CD4-positive, alpha-beta memory T cell (primary cell): Measurements from ENCODE around the gene KCNIP4. TPM values are rescaled to one million over a fixed set of nuclear protein-coding genes. Genes with fewer than 3 reads are reported as not detected.
"Not testable (repeated sequence)": the region's sequence is repeated elsewhere in the genome, so short reads cannot be mapped to it uniquely, and the experiment has no call there.

ENCODE experiments used
- CTCF ChIA-PET: fragments of 350-600 bp; sonication (Branson Sonifier 250); formaldehyde crosslinking; loops from one replicate; lab custom pipeline; 2021; ENCODE audit warnings: inconsistent platforms; ENCODE audit not compliant: partially characterized antibody; lab: Charles Lee
- POLR2A ChIA-PET: fragments of 350-600 bp; sonication (Branson Sonifier 250); formaldehyde crosslinking; loops from one replicate; lab custom pipeline; 2021; ENCODE audit not compliant: partially characterized antibody; lab: Charles Lee
- DNase-seq, 5 donors: peaks; one replicate each; pipeline versions ENCODE4 v3.0.0 to v3.0.0-alpha.2; 2020 to 2022; ENCODE audit warnings: mixed read lengths in 1 of 5
- H3K27ac ChIP-seq: one replicate; pipeline ENCODE4 v1.7.0; 2013; ENCODE audit warnings: low read depth, low read length
- H3K27me3 ChIP-seq: 2 replicates; pipeline ENCODE4 v1.7.0; 2013; ENCODE audit warnings: mild to moderate bottlenecking, low read length, moderate library complexity; ENCODE audit not compliant: insufficient read depth
- H3K36me3 ChIP-seq: 2 replicates; pipeline ENCODE4 v1.7.0; 2013; ENCODE audit warnings: mild to moderate bottlenecking, low read length, moderate library complexity; ENCODE audit not compliant: insufficient read depth
- H3K4me1 ChIP-seq: 2 replicates; pipeline ENCODE4 v1.7.0; 2013; ENCODE audit warnings: mild to moderate bottlenecking, low read length, moderate library complexity; ENCODE audit not compliant: insufficient read depth
- H3K4me3 ChIP-seq, 2 donors: one replicate each; pipeline ENCODE4 v1.7.0; 2013; ENCODE audit warnings: low read length in 2 of 2, mild to moderate bottlenecking in 1 of 2
- H3K9me3 ChIP-seq, 2 donors: one replicate each; pipeline ENCODE4 v1.7.0; 2013; ENCODE audit warnings: low read length in 2 of 2, control low read depth in 1 of 2; ENCODE audit not compliant: control insufficient read depth in 1 of 2
- H3K27ac Mint-ChIP-seq, 7 donors: one replicate each; pipeline ENCODE4 v1.8.0; 2020 to 2021; ENCODE audit warnings: mixed read lengths in 7 of 7, mild to moderate bottlenecking in 6 of 7, inconsistent platforms in 3 of 7, moderate library complexity in 3 of 7
- H3K27me3 Mint-ChIP-seq, 2 donors: one replicate each; pipeline ENCODE4 v1.8.0; 2020 to 2021; ENCODE audit warnings: mixed read lengths in 2 of 2
- H3K36me3 Mint-ChIP-seq, 2 donors: one replicate each; pipeline ENCODE4 v1.8.0; 2020 to 2021; ENCODE audit warnings: mixed read lengths in 2 of 2, inconsistent platforms in 1 of 2, mild to moderate bottlenecking in 1 of 2
- H3K4me1 Mint-ChIP-seq, 4 donors: one replicate each; pipeline ENCODE4 v1.8.0; 2020 to 2021; ENCODE audit warnings: mixed read lengths in 4 of 4, mild to moderate bottlenecking in 1 of 4
- H3K4me3 Mint-ChIP-seq, 8 donors: one replicate each; pipeline ENCODE4 v1.8.0; 2020 to 2021; ENCODE audit warnings: mixed read lengths in 8 of 8, mild to moderate bottlenecking in 7 of 8, moderate library complexity in 6 of 8, inconsistent platforms in 3 of 8
- H3K9me3 Mint-ChIP-seq, 8 donors: one replicate each; pipeline ENCODE4 v1.8.0; 2020 to 2021; ENCODE audit warnings: mixed read lengths in 8 of 8, mild to moderate bottlenecking in 5 of 8, inconsistent platforms in 3 of 8, moderate library complexity in 1 of 8
- intact Hi-C: fragments of 100-400 bp; cut with micrococcal nuclease; formaldehyde crosslinking; loops from one replicate; pipeline ENCODE4 v1.15.1; 2023
- polyA plus RNA-seq, 2 donors: library from polyadenylated mRNA; unstranded; fragments of 300-500 nt; fragmentation: Illumina TruSeq; gene quantifications; one replicate each; pipeline ENCODE4 v1.2.3, GENCODE V29; 2021
- total RNA-seq, 2 experiments: library from RNA; stranded (reverse); gene quantifications; one replicate each; pipeline ENCODE4 v1.2.3, GENCODE V29; 2021

KCNIP4 gene
- total RNA-seq = not detected
- polyA plus RNA-seq = under 1 TPM; 0.11 to 0.26 TPM

DNA sequence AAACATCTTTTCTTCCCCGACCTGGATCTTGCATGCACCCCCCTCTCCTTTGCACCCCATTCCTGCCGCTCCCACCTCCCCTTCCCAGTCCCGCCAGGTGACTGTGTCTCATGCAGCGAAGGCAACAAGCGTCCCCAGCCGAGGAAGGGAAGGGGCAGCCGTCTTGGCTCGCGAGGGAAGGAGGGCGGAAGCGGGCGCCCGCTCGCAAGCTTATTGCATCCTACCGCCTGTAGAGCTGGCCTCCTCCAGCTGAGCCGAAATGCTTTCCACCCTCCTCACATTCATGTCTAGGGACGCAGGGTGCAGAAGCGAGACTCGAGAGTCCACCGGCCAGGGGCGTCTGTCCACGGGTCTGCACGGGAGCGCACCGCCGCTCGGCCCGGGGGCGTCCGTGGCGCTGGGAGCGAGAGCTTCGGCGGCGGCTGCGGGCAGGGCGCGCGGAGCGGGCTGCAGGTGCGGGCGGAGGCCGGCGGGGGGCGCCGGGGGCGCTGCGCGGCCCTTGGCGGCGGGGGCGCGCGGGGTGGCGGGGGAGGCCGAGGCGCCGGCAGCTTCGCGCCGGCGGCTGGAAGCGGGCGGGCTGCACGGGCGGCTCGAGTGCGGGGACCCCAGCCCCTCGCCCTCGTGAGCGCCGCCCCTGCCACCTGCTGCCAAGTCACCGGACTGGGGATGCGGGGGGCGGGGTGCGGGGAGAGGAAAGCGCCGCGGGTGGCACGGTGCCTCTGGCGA, at the start of gene KCNIP4:
Gene KCNIP4, minus strand, starts transcription at position 426 of the 726 bp plus-strand sequence.
- H3K4me1 ChIP-seq = no peaks in the 10 kb centered on the region
- peak in 1 of 5 donors; percentile 33 for DNase-seq
- Mint-ChIP-seq H3K36me3 (no peaks in the 10 kb centered on the region), H3K9me3 (peaks cover 2 to 26% (median 15%) of the 10 kb centered on the region in 8 donors), H3K27ac (no peak within 1 kb of the TSS), H3K4me1 (peaks cover 0 to 3% (median 0%) of the 10 kb centered on the region in 4 donors), H3K4me3 (no peak within 1 kb of the TSS), H3K27me3 (peaks cover 5 to 13% of the 10 kb centered on the region in 2 donors)
- H3K27ac ChIP-seq = no peak within 1 kb of the TSS
- H3K4me3 ChIP-seq = no peak within 1 kb of the TSS
- ChIA-PET POLR2A (no interaction called here), CTCF (no interaction called here)
- no peaks in the 10 kb centered on the region for H3K27me3 ChIP-seq
- no peaks in the 10 kb centered on the region for H3K36me3 ChIP-seq
- H3K9me3 ChIP-seq = no peaks in the 10 kb centered on the region
- intact Hi-C loops = no loop called here

DNA sequence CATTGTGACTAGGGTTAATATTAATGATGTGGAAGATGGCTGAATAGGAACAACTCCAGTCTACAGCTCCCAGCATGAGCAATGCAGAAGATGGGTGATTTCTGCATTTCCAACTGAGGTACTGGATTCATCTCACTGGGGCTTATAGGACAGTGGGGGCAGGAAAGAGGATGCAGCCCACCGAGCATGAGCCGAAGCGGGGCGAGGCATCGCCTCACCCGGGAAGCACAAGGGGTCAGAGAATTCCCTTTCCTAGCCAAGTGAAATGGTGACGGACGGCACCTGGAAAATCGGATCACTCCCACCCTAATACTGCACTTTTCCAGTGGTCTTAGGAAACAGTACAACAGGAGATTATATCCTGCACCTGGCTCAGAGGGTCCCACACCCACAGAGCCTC, 48.0 kb upstream of the KCNIP4 start:
- POLR2A ChIA-PET, H3K27ac Mint-ChIP-seq, H3K4me3 Mint-ChIP-seq, H3K27ac ChIP-seq, intact Hi-C loops, CTCF ChIA-PET, H3K9me3 ChIP-seq, H3K27me3 Mint-ChIP-seq, DNase-seq, H3K36me3 ChIP-seq, H3K4me1 ChIP-seq, H3K27me3 ChIP-seq, H3K36me3 Mint-ChIP-seq, H3K4me1 Mint-ChIP-seq, H3K4me3 ChIP-seq: not testable (repeated sequence)
- peaks cover 0 to 52% (median 17%) of the 10 kb centered on the region in 8 donors for H3K9me3 Mint-ChIP-seq

DNA sequence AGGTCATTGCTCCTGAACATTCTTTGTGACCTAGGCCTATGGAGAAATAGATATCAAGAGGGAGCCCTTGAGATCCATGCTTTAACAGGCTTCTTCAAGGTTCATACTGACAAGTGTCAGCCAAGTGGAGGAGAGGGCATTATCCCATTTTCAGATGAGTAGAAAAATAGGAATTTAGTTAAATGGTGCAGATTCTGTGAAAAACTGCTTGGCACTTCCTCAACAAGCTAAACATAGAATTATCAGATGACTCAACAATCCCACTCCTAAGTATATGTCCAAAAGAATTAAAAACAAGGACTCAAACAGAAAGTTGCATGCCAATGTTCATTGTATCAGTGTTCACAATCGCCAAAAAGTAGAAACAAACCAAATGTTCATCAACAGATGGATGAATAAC, 43.8 kb upstream of the KCNIP4 start:
- intact Hi-C loops = no loop called here
- no peak overlapping the region for H3K4me3 Mint-ChIP-seq

DNA sequence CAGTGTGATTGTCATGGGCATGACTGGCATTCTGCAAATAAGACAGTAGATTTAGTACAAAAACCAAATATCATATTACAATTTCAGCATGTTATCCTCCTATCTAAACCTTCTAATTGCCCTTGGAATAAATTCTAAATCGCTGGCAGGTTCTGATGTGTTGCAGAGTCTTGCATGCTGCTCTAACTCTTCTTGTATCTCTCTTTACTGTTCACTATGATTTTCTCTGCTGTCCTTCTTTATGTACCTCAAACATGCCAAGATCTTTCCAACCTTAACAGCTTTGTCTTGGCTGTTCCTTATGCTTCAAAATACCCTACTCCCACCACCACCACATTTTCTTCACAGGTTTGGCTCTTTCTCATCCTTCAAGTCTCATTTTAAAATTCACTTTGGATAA, 43.0 kb upstream of the KCNIP4 start:
- no peak for DNase-seq
- Histone ChIP-seq H3K9me3 (no peaks in the 10 kb centered on the region), H3K36me3 (no peaks in the 10 kb centered on the region), H3K4me1 (no peaks in the 10 kb centered on the region), H3K27me3 (no peaks in the 10 kb centered on the region), H3K4me3 (no peak overlapping the region), H3K27ac (no peak overlapping the region)
- Mint-ChIP-seq H3K36me3 (no peaks in the 10 kb centered on the region), H3K4me1 (no peaks in the 10 kb centered on the region), H3K27me3 (no peaks in the 10 kb centered on the region), H3K27ac (no peak overlapping the region), H3K9me3 (peaks cover 0 to 41% (median 11%) of the 10 kb centered on the region in 8 donors), H3K4me3 (no peak overlapping the region)
- CTCF ChIA-PET = no interaction called here
- intact Hi-C loops = no loop called here
- POLR2A ChIA-PET = no interaction called here

More for the DNA sequence above, 43.8 kb upstream of the KCNIP4 start:
- H3K9me3 Mint-ChIP-seq = peaks cover 0 to 41% (median 10%) of the 10 kb centered on the region in 8 donors
- CTCF ChIA-PET = no interaction called here
- POLR2A ChIA-PET = no interaction called here
- H3K36me3 ChIP-seq = no peaks in the 10 kb centered on the region
- no peaks in the 10 kb centered on the region for H3K4me1 ChIP-seq
- no peaks in the 10 kb centered on the region for H3K27me3 ChIP-seq
- H3K27me3 Mint-ChIP-seq = no peaks in the 10 kb centered on the region
- H3K27ac Mint-ChIP-seq = no peak overlapping the region
- no peaks in the 10 kb centered on the region for H3K9me3 ChIP-seq
- no peak overlapping the region for H3K4me3 ChIP-seq
- no peak for DNase-seq
- no peaks in the 10 kb centered on the region for H3K4me1 Mint-ChIP-seq
- H3K36me3 Mint-ChIP-seq = no peaks in the 10 kb centered on the region
- no peak overlapping the region for H3K27ac ChIP-seq

DNA sequence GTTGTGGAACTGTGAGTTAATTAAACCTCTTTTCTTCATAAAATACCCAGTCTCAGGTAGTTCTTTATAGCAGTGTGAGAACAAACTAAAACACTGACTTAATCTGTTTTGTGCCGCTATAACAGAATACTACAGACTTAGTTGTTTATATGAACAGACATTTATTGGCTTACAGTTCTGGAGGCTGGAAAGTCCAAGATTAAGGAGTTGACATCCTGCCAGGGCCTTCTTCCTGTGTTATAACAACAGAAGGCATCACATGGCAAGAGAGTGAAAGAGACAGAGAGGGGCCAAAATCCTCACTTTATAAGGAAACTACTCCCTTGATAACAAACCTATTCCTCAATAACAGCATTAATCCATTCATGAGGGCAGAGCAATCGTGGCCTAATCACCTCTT, 42.5 kb upstream of the KCNIP4 start:
- Mint-ChIP-seq H3K27me3 (no peaks in the 10 kb centered on the region), H3K4me1 (no peaks in the 10 kb centered on the region), H3K9me3 (peaks cover 0 to 36% (median 6%) of the 10 kb centered on the region in 8 donors), H3K36me3 (no peaks in the 10 kb centered on the region), H3K4me3 (no peak overlapping the region), H3K27ac (no peak overlapping the region)
- ChIA-PET CTCF (no interaction called here), POLR2A (no interaction called here)
- no peak overlapping the region for H3K4me3 ChIP-seq
- no peaks in the 10 kb centered on the region for H3K4me1 ChIP-seq
- no peaks in the 10 kb centered on the region for H3K9me3 ChIP-seq
- H3K27ac ChIP-seq = no peak overlapping the region
- no peaks in the 10 kb centered on the region for H3K36me3 ChIP-seq
- intact Hi-C loops = no loop called here
- no peaks in the 10 kb centered on the region for H3K27me3 ChIP-seq
- DNase-seq = no peak

DNA sequence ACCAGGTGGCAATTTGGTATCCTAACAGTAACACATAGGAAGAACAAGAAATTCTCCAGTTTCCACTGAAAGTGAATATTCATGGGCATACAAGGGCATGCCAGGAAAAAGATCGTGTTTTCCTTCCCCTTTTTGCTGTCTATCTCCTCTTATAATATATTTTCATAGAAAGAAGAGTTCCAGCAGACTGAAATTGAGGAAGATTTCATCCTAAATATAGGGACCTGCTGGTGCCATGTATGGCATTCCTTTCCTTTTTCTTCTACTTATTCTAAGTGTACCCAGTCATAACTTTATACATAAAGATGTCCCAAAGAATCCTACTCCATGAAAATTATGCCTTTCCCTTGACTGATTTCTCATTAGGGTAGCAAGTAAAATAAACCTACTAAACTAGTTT, 40.8 kb upstream of the KCNIP4 start:
- Mint-ChIP-seq H3K36me3 (no peaks in the 10 kb centered on the region), H3K4me3 (no peak overlapping the region), H3K9me3 (peaks cover 0 to 23% (median 4%) of the 10 kb centered on the region in 8 donors), H3K27me3 (no peaks in the 10 kb centered on the region), H3K27ac (no peak overlapping the region), H3K4me1 (no peaks in the 10 kb centered on the region)
- Histone ChIP-seq H3K4me1 (no peaks in the 10 kb centered on the region), H3K27me3 (no peaks in the 10 kb centered on the region), H3K27ac (no peak overlapping the region), H3K4me3 (no peak overlapping the region), H3K9me3 (no peaks in the 10 kb centered on the region), H3K36me3 (no peaks in the 10 kb centered on the region)
- intact Hi-C loops = no loop called here
- no peak for DNase-seq
- POLR2A ChIA-PET = no interaction called here
- CTCF ChIA-PET = no interaction called here

DNA sequence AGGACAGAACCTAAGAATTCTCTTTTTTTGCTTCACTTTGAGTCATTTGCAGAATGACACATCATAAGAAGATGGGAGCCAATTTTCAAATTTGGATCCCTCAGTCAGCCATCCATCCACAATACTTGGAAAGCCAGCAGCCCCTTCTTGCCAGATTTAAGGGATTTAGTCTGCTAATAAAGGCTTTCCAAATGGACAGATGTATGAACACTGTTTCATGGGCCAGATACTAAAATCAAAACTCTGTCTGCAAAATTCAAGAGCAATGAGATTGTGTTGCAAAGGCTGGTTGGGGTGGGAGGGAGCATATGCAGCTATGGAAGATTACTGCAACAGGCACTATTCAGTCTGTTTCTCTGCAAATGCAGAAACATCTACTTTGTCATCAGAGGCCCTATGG, 37.7 kb upstream of the KCNIP4 start:
- H3K27ac ChIP-seq = no peak overlapping the region
- Mint-ChIP-seq H3K36me3 (no peaks in the 10 kb centered on the region), H3K27ac (no peak overlapping the region), H3K27me3 (no peaks in the 10 kb centered on the region), H3K4me3 (no peak overlapping the region), H3K9me3 (peaks cover 0 to 21% (median 8%) of the 10 kb centered on the region in 8 donors), H3K4me1 (no peaks in the 10 kb centered on the region)
- intact Hi-C loops = no loop called here
- no peaks in the 10 kb centered on the region for H3K36me3 ChIP-seq
- H3K27me3 ChIP-seq = no peaks in the 10 kb centered on the region
- H3K4me3 ChIP-seq = no peak overlapping the region
- H3K9me3 ChIP-seq = no peaks in the 10 kb centered on the region
- ChIA-PET CTCF (no interaction called here), POLR2A (no interaction called here)
- no peak for DNase-seq
- no peaks in the 10 kb centered on the region for H3K4me1 ChIP-seq
